Tibial nerve (tissue), 4 donors: ENCODE measurements around the gene TFRC. TPM values are rescaled to one million over a fixed set of nuclear protein-coding genes. Genes with fewer than 3 reads are reported as not detected.
A peak's percentile ranks its signal among the peaks of the same experiment; 100 is the strongest.
"Not testable (repeated sequence)": the region's sequence is repeated elsewhere in the genome, so short reads cannot be mapped to it uniquely, and the experiment has no call there.

Experiments
- DNase-seq, 2 donors: peaks; one replicate each; pipeline ENCODE4 v3.0.0-alpha.2; 2019; ENCODE audit warnings: low spot score in 2 of 2
- H3K27ac ChIP-seq, 4 donors: fragments of 200-600 bp; sonication (generic) in 3 of 4; one replicate each; pipeline ENCODE4 v1.5.1; 2017 to 2019; ENCODE audit warnings: mild to moderate bottlenecking in 1 of 4
- H3K27me3 ChIP-seq, 2 donors: fragments of 200-600 bp; sonication (generic) in 1 of 2; one replicate each; pipeline versions ENCODE4 v1.5.1 to v1.6.0; 2017 to 2019
- H3K36me3 ChIP-seq, 3 donors: fragments of 200-600 bp; sonication (generic); one replicate each; pipeline ENCODE4 v1.5.1; 2018 to 2019
- H3K4me1 ChIP-seq, 4 donors: fragments of 200-600 bp; sonication (generic) in 3 of 4; one replicate each; pipeline ENCODE4 v1.5.1; 2017 to 2019
- H3K4me3 ChIP-seq, 4 donors: fragments of 200-600 bp; sonication (generic) in 3 of 4; one replicate each; pipeline ENCODE4 v1.5.1; 2017 to 2019; ENCODE audit warnings: mild to moderate bottlenecking in 1 of 4, moderate library complexity in 1 of 4
- H3K9me3 ChIP-seq, 4 donors: fragments of 200-600 bp; sonication (generic) in 3 of 4; one replicate each; pipeline ENCODE4 v1.5.1; 2017 to 2019
- CTCF ChIP-seq, 5 experiments: fragments of 200-600 bp in 3 of 5; fragments of 450-650 bp in 2 of 5; sonication (generic) in 3 of 5; IDR thresholded peaks; one replicate each; pipeline ENCODE4 v1.5.1; 2016 to 2019; ENCODE audit warnings: antibody characterized with exemption in 5 of 5, mild to moderate bottlenecking in 3 of 5, moderate library complexity in 2 of 5
- EP300 ChIP-seq, 2 donors: sonication (generic); formaldehyde crosslinking; IDR thresholded peaks; one replicate each; pipeline ENCODE4 v1.6.1; 2017; ENCODE audit warnings: antibody characterized with exemption in 2 of 2, mild to moderate bottlenecking in 1 of 2
- POLR2A ChIP-seq, 2 donors: fragments of 450-650 bp; IDR thresholded peaks; one replicate each; pipeline ENCODE4 v1.6.1; 2017; ENCODE audit warnings: antibody characterized with exemption in 2 of 2, mild to moderate bottlenecking in 2 of 2, moderate library complexity in 2 of 2
- WGBS, 2 donors: methylation state at CpG; one replicate each; pipeline ENCODE4 v1.1.5; 2018; 5-methylcytosine and 5-hydroxymethylcytosine counted together
- total RNA-seq, 4 donors: library from RNA; depleted of rRNA; stranded (reverse); fragments of >200 nt; gene quantifications; one replicate each; pipeline ENCODE4 v1.1.0, GENCODE V29; 2016

TFRC gene
- total RNA-seq, 4 donors from 2014 or later = 36.7 to 86.7 (median 43.5) TPM

GRCh38 chr3:196081002-196081833 lies 672 bp downstream of the TFRC start:
- H3K27ac ChIP-seq = peak overlapping the region; percentile 69 to 97 (median 90)
- peak in 1 of 2 donors; percentile 19 for DNase-seq
- WGBS, 2 donors = 0 to 1% methylated on average over 28 to 39 of the region's 61 CpGs
- no peaks in the 10 kb centered on the region for H3K27me3 ChIP-seq
- peak overlapping the region; percentile 79 to 95 (median 84) for H3K4me3 ChIP-seq
- H3K4me1 ChIP-seq = peaks cover 0 to 25% (median 14%) of the 10 kb centered on the region in 4 donors
- no peaks in the 10 kb centered on the region for H3K36me3 ChIP-seq
- H3K9me3 ChIP-seq = no peaks in the 10 kb centered on the region
- no peak for TF ChIP-seq CTCF (IDR thresholded peaks at IDR 0.05)

GRCh38 chr3:196080101-196080846 lies 1.6 kb downstream of the TFRC start:
- not testable (repeated sequence) for H3K36me3 ChIP-seq, DNase-seq, H3K9me3 ChIP-seq, H3K27me3 ChIP-seq
- H3K4me3 ChIP-seq = peak overlapping the region; percentile 79 to 95 (median 84)
- peaks cover 0 to 25% (median 14%) of the 10 kb centered on the region in 4 donors for H3K4me1 ChIP-seq
- 86 to 87% methylated on average over 23 of the region's 23 CpGs for WGBS, 2 donors
- peak overlapping the region in 2 of 4 donors; percentile 92 to 97 for H3K27ac ChIP-seq

- H3K27ac ChIP-seq = no peak overlapping the region
- H3K4me3 ChIP-seq = no peak overlapping the region
- 89 to 90% methylated on average over 3 of the region's 3 CpGs for WGBS, 2 donors
- no peak for DNase-seq
- peaks cover 0 to 15% (median 0%) of the 10 kb centered on the region in 3 donors for H3K36me3 ChIP-seq
- H3K27me3 ChIP-seq = no peaks in the 10 kb centered on the region
- peaks cover 0 to 25% (median 14%) of the 10 kb centered on the region in 4 donors for H3K4me1 ChIP-seq
- no peaks in the 10 kb centered on the region for H3K9me3 ChIP-seq
- TF ChIP-seq EP300 (IDR thresholded peaks at IDR 0.05) (no peak), CTCF (IDR thresholded peaks at IDR 0.05) (no peak), POLR2A (IDR thresholded peaks at IDR 0.05) (no peak)
Measured at GRCh38 chr3:196079682-196080081, 2.2 kb downstream of the TFRC start.

GRCh38 chr3:196075013-196075412 lies 6.9 kb downstream of the TFRC start:
- H3K4me1 ChIP-seq = peaks cover 0 to 6% (median 5%) of the 10 kb centered on the region in 4 donors
- no peak overlapping the region for H3K4me3 ChIP-seq
- 88% methylated on average over 6 of the region's 6 CpGs for WGBS, 2 donors
- peaks cover 0 to 55% (median 20%) of the 10 kb centered on the region in 3 donors for H3K36me3 ChIP-seq
- H3K27me3 ChIP-seq = no peaks in the 10 kb centered on the region
- no peak for DNase-seq
- TF ChIP-seq CTCF (IDR thresholded peaks at IDR 0.05) = no peak
- no peak for TF ChIP-seq EP300 (IDR thresholded peaks at IDR 0.05)
- TF ChIP-seq POLR2A (IDR thresholded peaks at IDR 0.05) = no peak
- H3K9me3 ChIP-seq = no peaks in the 10 kb centered on the region
- no peak overlapping the region for H3K27ac ChIP-seq

GRCh38 chr3:196073255-196073753 lies 8.6 kb downstream of the TFRC start:
- H3K36me3 ChIP-seq = peaks cover 0 to 70% (median 20%) of the 10 kb centered on the region in 3 donors
- H3K27ac ChIP-seq = no peak overlapping the region
- TF ChIP-seq CTCF (IDR thresholded peaks at IDR 0.05) = peak; percentile 53 to 80 (median 65)
- no peak for TF ChIP-seq POLR2A (IDR thresholded peaks at IDR 0.05)
- no peak overlapping the region for H3K4me3 ChIP-seq
- H3K9me3 ChIP-seq = no peaks in the 10 kb centered on the region
- WGBS, 2 donors = 33 to 36% methylated on average over 6 of the region's 6 CpGs
- no peaks in the 10 kb centered on the region for H3K4me1 ChIP-seq
- H3K27me3 ChIP-seq = no peaks in the 10 kb centered on the region
- DNase-seq = peak in 1 of 2 donors; percentile 77
